K562 (cell line): ENCODE data around the gene DSCAM.

Experiments used
- CTCF ChIP-seq, 3 experiments: IDR thresholded peaks in 2 of 3; conservative IDR thresholded peaks in 1 of 3; 2 replicates each; pipeline ENCODE4 v1.5.1; 2011 to 2012; ENCODE audit warnings: low read length in 3 of 3, mild to moderate bottlenecking in 3 of 3, control low read depth in 2 of 3, improper control_type of control experiment in 1 of 3, inconsistent platforms in 1 of 3, low read depth in 1 of 3, mixed read lengths in 1 of 3, moderate library complexity in 1 of 3; ENCODE audit not compliant: insufficient read depth in 2 of 3
- E2F6 ChIP-seq, 2 experiments: IDR thresholded peaks; 2 replicates each; pipeline ENCODE4 v1.6.1; 2011; ENCODE audit warnings: borderline replicate concordance in 1 of 2, control low read depth in 1 of 2, low read depth in 1 of 2, low read length in 1 of 2, mild to moderate bottlenecking in 1 of 2, mixed read lengths in 1 of 2, moderate library complexity in 1 of 2; ENCODE audit not compliant: insufficient read depth in 1 of 2, insufficient read length in 1 of 2, poor library complexity in 1 of 2, severe bottlenecking in 1 of 2; ENCODE audit errors: extremely low read depth in 1 of 2
- ELF1 ChIP-seq: fragments of 200-800 bp; sonication (Bioruptor generic); IDR thresholded peaks from 2 replicates; pipeline ENCODE4 v1.6.1; 2016; ENCODE audit warnings: missing genetic modification characterization, missing compliant biosample characterization
- EP400 ChIP-seq: fragments of 450-650 bp; IDR thresholded peaks from 2 replicates; pipeline ENCODE4 v1.6.1; 2017; ENCODE audit warnings: antibody characterized with exemption, mild to moderate bottlenecking, moderate library complexity
- EZH2 ChIP-seq: IDR thresholded peaks from 2 replicates; pipeline ENCODE4 v1.6.1; 2012; ENCODE audit warnings: low read depth, mild to moderate bottlenecking, inconsistent platforms, low read length, borderline replicate concordance
- GABPB1 ChIP-seq: sonication (generic); formaldehyde crosslinking; IDR thresholded peaks from 2 replicates; pipeline ENCODE4 v1.8.0; 2022; ENCODE audit warnings: mild to moderate bottlenecking, missing genetic modification reagents
- GTF3C2 ChIP-seq: IDR thresholded peaks from 3 replicates; pipeline ENCODE4 v1.6.1; 2011; ENCODE audit warnings: borderline replicate concordance, mild to moderate bottlenecking, moderate library complexity; ENCODE audit not compliant: insufficient read length; ENCODE audit errors: extremely low read depth
- JUNB ChIP-seq: fragments of 450-650 bp; formaldehyde crosslinking; conservative IDR thresholded peaks from 2 replicates; pipeline ENCODE4 v1.4.0; 2020; ENCODE audit warnings: mild to moderate bottlenecking
- POLR2A ChIP-seq: fragments of 450-650 bp; conservative IDR thresholded peaks from 2 replicates; pipeline ENCODE4 v1.6.1; 2016
- POLR2AphosphoS2 ChIP-seq: IDR thresholded peaks from 2 replicates; pipeline ENCODE4 v1.6.1; 2012; ENCODE audit warnings: low read length, improper control_type of control experiment
- SETDB1 ChIP-seq: IDR thresholded peaks from one replicate; pipeline ENCODE4 v1.6.1; 2012; ENCODE audit warnings: low read length, control low read depth, inconsistent platforms
- SMARCA5 ChIP-seq: fragments of 450-650 bp; IDR thresholded peaks from 2 replicates; pipeline ENCODE4 v1.6.1; 2016
- SRSF1 ChIP-seq: fragments of 200-400 bp; formaldehyde crosslinking; IDR thresholded peaks from 2 replicates; pipeline ENCODE4 v1.6.1; 2017; ENCODE audit warnings: mild to moderate bottlenecking, low read depth, low read length, moderate library complexity
- ZNF511 ChIP-seq: sonication (generic); formaldehyde crosslinking; IDR thresholded peaks from 2 replicates; pipeline ENCODE4 v1.8.0; 2022; ENCODE audit warnings: mild to moderate bottlenecking, missing genetic modification reagents

- TF ChIP-seq SMARCA5 (no peak), JUNB (CRISPR knock-in tag) (no peak), ZNF511 (CRISPR knock-in tag) (no peak), CTCF (IDR thresholded peaks at IDR 0.05 in 2 of 3, conservative IDR thresholded peaks at IDR 0.05 in 1 of 3; ENCODE audit: insufficient read depth in 2 of 3, low read depth in 1 of 3, low read length in 3 of 3) (no peak), ELF1 (tag) (no peak), SETDB1 (no peak), POLR2A (no peak), E2F6 (IDR thresholded peaks at IDR 0.05; ENCODE audit: borderline replicate concordance in 1 of 2, extremely low read depth in 1 of 2, insufficient read depth in 1 of 2, insufficient read length in 1 of 2, low read depth in 1 of 2, low read length in 1 of 2, poor library complexity in 1 of 2, severe bottlenecking in 1 of 2) (no peak), GTF3C2 (no peak), GABPB1 (CRISPR knock-in tag) (no peak), EZH2 (no peak), POLR2AphosphoS2 (no peak), EP400 (no peak), SRSF1 (no peak)
Observed at GRCh38 chr21:40853956-40854688, 7.2 kb upstream of the DSCAM start.
